H1 (cell line): ENCODE results near the gene TBX2. TPM values are rescaled to one million over a fixed set of nuclear protein-coding genes. Genes with fewer than 3 reads are reported as not detected.

Experiments
- CTCF ChIA-PET: fragments of 300-600 bp; sonication (Branson Sonifier 250); formaldehyde crosslinking; loops from one replicate; lab custom pipeline; 2021; ENCODE audit not compliant: partially characterized antibody; lab: Charles Lee
- POLR2A ChIA-PET: fragments of 300-600 bp; sonication (Branson Sonifier 250); formaldehyde crosslinking; loops from one replicate; lab custom pipeline; 2021; ENCODE audit warnings: inconsistent platforms; ENCODE audit not compliant: partially characterized antibody; lab: Charles Lee
- DNase-seq, 2 experiments: peaks; one replicate each; pipeline versions ENCODE4 v3.0.0 to v3.0.0-alpha.2; 2010 to 2022; ENCODE audit warnings: low spot score in 2 of 2, low read depth in 1 of 2, mixed read lengths in 1 of 2
- FAIRE-seq: peaks from 2 replicates; lab custom pipeline; 2011; peaks lifted over from hg19 to GRCh38; lab: Jason Lieb, UNC
- H2AFZ ChIP-seq: 2 replicates; pipeline ENCODE4 v1.8.1; 2012; ENCODE audit warnings: low read length, inconsistent platforms
- H2AK5ac ChIP-seq: 2 replicates; pipeline ENCODE4 v1.6.1; 2013; ENCODE audit warnings: low read depth, low read length
- H2BK120ac ChIP-seq: replicated peaks from 2 replicates; pipeline ENCODE3; 2013; ENCODE audit warnings: low read depth, low read length, inconsistent platforms
- H2BK12ac ChIP-seq: 2 replicates; pipeline ENCODE4 v1.6.1; 2013; ENCODE audit warnings: low read depth, low read length
- H2BK15ac ChIP-seq: 2 replicates; pipeline ENCODE4 v1.6.1; 2013; ENCODE audit warnings: low read length
- H2BK20ac ChIP-seq: 2 replicates; pipeline ENCODE4 v1.6.1; 2013; ENCODE audit warnings: low read length
- H2BK5ac ChIP-seq: 2 replicates; pipeline ENCODE4 v1.6.1; 2013; ENCODE audit warnings: low read depth, low read length
- H3K14ac ChIP-seq: 2 replicates; pipeline ENCODE4 v1.6.1; 2013; ENCODE audit warnings: inconsistent platforms; ENCODE audit not compliant: insufficient read length
- H3K18ac ChIP-seq: 2 replicates; pipeline ENCODE4 v1.6.1; 2013; ENCODE audit warnings: low read length; ENCODE audit errors: extremely low read depth
- H3K23ac ChIP-seq: 2 replicates; pipeline ENCODE4 v1.6.1; 2013; ENCODE audit warnings: inconsistent platforms; ENCODE audit not compliant: insufficient read length
- H3K23me2 ChIP-seq: 2 replicates; pipeline ENCODE4 v1.6.1; 2013; ENCODE audit warnings: low read depth, low read length
- H3K27ac ChIP-seq: 2 replicates; pipeline ENCODE4 v1.6.1; 2011; ENCODE audit warnings: low read depth, low read length, inconsistent platforms
- H3K27me3 ChIP-seq, 4 experiments: replicated peaks in 1 of 4; 1 replicate in 1 of 4; 2 replicates in 3 of 4; pipeline versions ENCODE4 v1.6.1 to v1.8.1; 2011 to 2013; ENCODE audit warnings: low read length in 3 of 4, mild to moderate bottlenecking in 3 of 4, inconsistent platforms in 2 of 4, mixed read lengths in 2 of 4, moderate library complexity in 1 of 4; ENCODE audit not compliant: control insufficient read depth in 3 of 4, insufficient read depth in 3 of 4; ENCODE audit errors: extremely low read depth in 1 of 4
- H3K36me3 ChIP-seq, 4 experiments: 2 replicates each; pipeline versions ENCODE4 v1.6.1 to v1.8.1; 2011 to 2013; ENCODE audit warnings: mild to moderate bottlenecking in 4 of 4, low read length in 3 of 4, moderate library complexity in 2 of 4, control low read depth in 1 of 4, inconsistent platforms in 1 of 4; ENCODE audit not compliant: insufficient read depth in 4 of 4, control insufficient read depth in 2 of 4
- H3K4ac ChIP-seq: replicated peaks from 2 replicates; pipeline ENCODE3; 2013; ENCODE audit warnings: low read length, low read depth, mixed read lengths, inconsistent platforms; ENCODE audit not compliant: insufficient read length
- H3K4me1 ChIP-seq, 4 experiments: replicated peaks in 1 of 4; 1 replicate in 1 of 4; 2 replicates in 3 of 4; pipeline versions ENCODE4 v1.6.1 to v1.8.1; 2011 to 2013; ENCODE audit warnings: low read length in 3 of 4, inconsistent platforms in 2 of 4, mixed read lengths in 1 of 4; ENCODE audit not compliant: insufficient read depth in 4 of 4, control insufficient read depth in 3 of 4
- H3K4me2 ChIP-seq, 2 experiments: 2 replicates each; pipeline versions ENCODE4 v1.6.1 to v1.8.1; 2011 to 2013; ENCODE audit warnings: low read depth in 2 of 2, low read length in 2 of 2, control low read depth in 1 of 2, inconsistent platforms in 1 of 2, mild to moderate bottlenecking in 1 of 2; ENCODE audit not compliant: insufficient read depth in 1 of 2
- H3K4me3 ChIP-seq, 4 experiments: fragments of 200-600, 300-600 bp in 1 of 4; sonication (generic), shearing (Covaris generic), sonication (Bioruptor Twin) in 1 of 4; 2 replicates each; pipeline versions ENCODE4 v1.5.1 to v1.8.1; 2011 to 2016; ENCODE audit warnings: low read length in 4 of 4, low read depth in 3 of 4, control low read depth in 2 of 4, inconsistent platforms in 2 of 4, mild to moderate bottlenecking in 2 of 4, mixed read lengths in 1 of 4, moderate library complexity in 1 of 4; ENCODE audit not compliant: insufficient read depth in 2 of 4; ENCODE audit errors: extremely low read depth in 1 of 4
- H3K56ac ChIP-seq: replicated peaks from 2 replicates; pipeline ENCODE3; 2013; ENCODE audit warnings: low read depth, mild to moderate bottlenecking, mixed read lengths, low read length, inconsistent platforms; ENCODE audit not compliant: insufficient read length
- H3K79me1 ChIP-seq: 2 replicates; pipeline ENCODE4 v1.6.1; 2013; ENCODE audit warnings: low read depth, low read length, control low read depth
- H3K79me2 ChIP-seq, 2 experiments: 2 replicates each; pipeline versions ENCODE4 v1.6.1 to v1.8.1; 2012 to 2013; ENCODE audit warnings: low read length in 2 of 2, mild to moderate bottlenecking in 2 of 2, inconsistent platforms in 1 of 2; ENCODE audit not compliant: insufficient read depth in 2 of 2, control insufficient read depth in 1 of 2
- H3K9ac ChIP-seq, 4 experiments: replicated peaks in 1 of 4; 1 replicate in 1 of 4; 2 replicates in 3 of 4; pipeline versions ENCODE4 v1.6.1 to v1.8.1; 2011 to 2013; ENCODE audit warnings: low read depth in 3 of 4, low read length in 3 of 4, control low read depth in 2 of 4, mild to moderate bottlenecking in 2 of 4, moderate library complexity in 2 of 4, inconsistent platforms in 1 of 4; ENCODE audit errors: extremely low read depth in 1 of 4
- H3K9me3 ChIP-seq, 2 experiments: 2 replicates each; pipeline versions ENCODE4 v1.6.1 to v1.8.1; 2012 to 2013; ENCODE audit warnings: mild to moderate bottlenecking in 2 of 2, moderate library complexity in 2 of 2, control low read depth in 1 of 2, inconsistent platforms in 1 of 2, low read depth in 1 of 2, low read length in 1 of 2, mixed read lengths in 1 of 2; ENCODE audit not compliant: insufficient read depth in 2 of 2
- H4K20me1 ChIP-seq, 2 experiments: replicated peaks in 1 of 2; 2 replicates each; pipeline versions ENCODE3 to v1.8.1; 2011 to 2013; ENCODE audit warnings: inconsistent platforms in 2 of 2, low read length in 2 of 2, mild to moderate bottlenecking in 1 of 2; ENCODE audit not compliant: insufficient read depth in 2 of 2, control insufficient read depth in 1 of 2
- H4K5ac ChIP-seq: 2 replicates; pipeline ENCODE4 v1.6.1; 2013; ENCODE audit warnings: low read length, low read depth, mixed read lengths, inconsistent platforms; ENCODE audit not compliant: insufficient read length
- H4K8ac ChIP-seq: 2 replicates; pipeline ENCODE4 v1.8.0; 2013; ENCODE audit warnings: mild to moderate bottlenecking, moderate library complexity, low read length, inconsistent platforms; ENCODE audit not compliant: insufficient read depth; ENCODE audit errors: extremely low read depth
- H4K91ac ChIP-seq: replicated peaks from 2 replicates; pipeline ENCODE3; 2013; ENCODE audit warnings: low read length, mixed read lengths, inconsistent platforms; ENCODE audit not compliant: insufficient read length
- CREB1 ChIP-seq: IDR thresholded peaks from 2 replicates; pipeline ENCODE4 v1.6.1; 2012; ENCODE audit warnings: inconsistent platforms
- CTBP2 ChIP-seq: IDR thresholded peaks from 2 replicates; pipeline ENCODE4 v1.7.0; 2011; ENCODE audit warnings: borderline replicate concordance, mild to moderate bottlenecking, moderate library complexity, mixed read lengths, low read length; ENCODE audit not compliant: insufficient read depth, insufficient read length
- SAP30 ChIP-seq: fragments of 300-600 bp; sonication (generic); IDR thresholded peaks from 2 replicates; pipeline ENCODE4 v1.7.1; 2012; ENCODE audit warnings: low read length, moderate library complexity, mild to moderate bottlenecking, inconsistent platforms; ENCODE audit not compliant: insufficient read depth, insufficient replicate concordance
- TAF7 ChIP-seq: optimal IDR thresholded peaks from 2 replicates; pipeline ENCODE3; 2011; ENCODE audit warnings: low read depth, mild to moderate bottlenecking, inconsistent platforms, low read length, moderate library complexity, borderline replicate concordance
- WGBS, 2 experiments: shearing (Covaris generic) in 1 of 2; methylation state at CpG; one replicate each; pipeline versions ENCODE4 v1.1.6 to v1.1.7; 2013 to 2015; ENCODE audit warnings: low lambda C conversion rate in 2 of 2, mixed read lengths in 2 of 2, inconsistent platforms in 1 of 2, low coverage in 1 of 2, missing lambda C conversion rate in 1 of 2; ENCODE audit not compliant: insufficient replicate concordance in 2 of 2, insufficient coverage in 1 of 2, insufficient read length in 1 of 2; ENCODE audit errors: extremely low coverage in 1 of 2, missing lambda C conversion rate in 1 of 2; 5-methylcytosine and 5-hydroxymethylcytosine counted together
- polyA plus RNA-seq, 7 experiments: library from polyadenylated mRNA; depleted of rRNA in 3 of 7; stranded (reverse) in 5 of 7; unstranded in 2 of 7; fragments of >200 nt in 5 of 7; fragments of 200-250 nt in 2 of 7; gene quantifications; 1 replicate in 5 of 7; 2 replicates in 1 of 7; 4 replicates in 1 of 7; pipeline versions ENCODE4 v1.2.1 to v1.2.3, GENCODE V29; 2011 to 2013; ENCODE audit warnings: missing spikeins in 2 of 7, mixed read lengths in 2 of 7
- total RNA-seq: library from RNA; stranded (reverse); fragmentation: NEBNext Ultra II Directional; extraction: Animal tissue kit (Norgen Biotek cat#: 25700); gene quantifications from 2 replicates; pipeline ENCODE4 v1.2.1, GENCODE V29; 2021

TBX2 gene
- total and polyA plus RNA-seq, 2 of the 8 experiments (the other 6 are each of a cell fraction or from before 2014, with no cell fraction given): not detected

- no peak overlapping the region for H2AFZ ChIP-seq
- no peaks in the 10 kb centered on the region for H3K9me3 ChIP-seq
- H3K4me2 ChIP-seq: no peak overlapping the region
- no peak overlapping the region for H2BK12ac ChIP-seq
- no peaks in the 10 kb centered on the region for H3K23me2 ChIP-seq
- ChIA-PET CTCF (interaction anchor here (1.1 to 2.1 kb wide), 4 partner anchors 9 to 413 kb away, joined by 3 to 9 read pairs (median 4); no protein-coding TSS in a partner anchor), POLR2A (no interaction called here)
- no peak overlapping the region for H3K4me3 ChIP-seq
- H3K79me1 ChIP-seq: no peaks in the 10 kb centered on the region; the same call in 1 of the 2 replicates
- H3K9ac ChIP-seq: no peak overlapping the region
- H3K23ac ChIP-seq: no peak overlapping the region
- TF ChIP-seq TAF7 (no peak), CREB1 (no peak), SAP30 (no peak), CTBP2 (no peak)
- no peak overlapping the region for H4K8ac ChIP-seq
- no peak overlapping the region for H4K91ac ChIP-seq
- no peaks in the 10 kb centered on the region for H3K36me3 ChIP-seq
- no peaks in the 10 kb centered on the region for H3K79me2 ChIP-seq
- no peak overlapping the region for H2BK5ac ChIP-seq
- FAIRE-seq: no peak
- no peak overlapping the region for H2BK15ac ChIP-seq
- H3K14ac ChIP-seq: no peak overlapping the region
- no peak overlapping the region for H3K27ac ChIP-seq
- no peak overlapping the region for H4K5ac ChIP-seq
- 87% methylated on average over 12 of the region's 13 CpGs; no CpG with 5 or more reads in 1 of the 2 experiments for WGBS, 2 experiments
- no peaks in the 10 kb centered on the region for H4K20me1 ChIP-seq
- no peak overlapping the region for H2AK5ac ChIP-seq
- no peaks in the 10 kb centered on the region; a peak in 1 of 7 replicates for H3K4me1 ChIP-seq
- H3K27me3 ChIP-seq: no peaks in the 10 kb centered on the region
- no peak overlapping the region for H3K4ac ChIP-seq
- no peak overlapping the region for H3K56ac ChIP-seq
- H2BK120ac ChIP-seq: no peak overlapping the region
- no peak for DNase-seq
- no peak overlapping the region for H2BK20ac ChIP-seq
- no peak overlapping the region for H3K18ac ChIP-seq
Observed at GRCh38 chr17:61384692-61385576, 14.7 kb upstream of the TBX2 start.
